ENCODE results near the gene CYBA. TPM values are rescaled to one million over a fixed set of nuclear protein-coding genes. Genes with fewer than 3 reads are reported as not detected.

CYBA gene
- total RNA-seq, 1 donor from 2014 or later, result 140 TPM

- no peaks in the 10 kb centered on the region for H3K9me3 Mint-ChIP-seq (ENCODE audit: unreplicated experiment)
- no peak for DNase-seq (ENCODE audit: low spot score)
- no peaks in the 10 kb centered on the region for H3K36me3 Mint-ChIP-seq (ENCODE audit: low read depth, unreplicated experiment)
- no peak overlapping the region for H3K27ac Mint-ChIP-seq (ENCODE audit: unreplicated experiment)
- H3K27me3 Mint-ChIP-seq (ENCODE audit: unreplicated experiment), result peaks cover 17% of the 10 kb centered on the region
- no peak for TF ChIP-seq CTCF (IDR thresholded peaks at IDR 0.05; ENCODE audit: unreplicated experiment)
- no peaks in the 10 kb centered on the region for H3K4me1 Mint-ChIP-seq (ENCODE audit: unreplicated experiment)
- no peak overlapping the region for H3K4me3 Mint-ChIP-seq (ENCODE audit: unreplicated experiment)
Observed at GRCh38 chr16:88687254-88687576, 36.4 kb upstream of the CYBA start.

- peak; percentile 83 for DNase-seq (ENCODE audit: low spot score)
- Mint-ChIP-seq H3K4me1 (ENCODE audit: unreplicated experiment) (no peaks in the 10 kb centered on the region), H3K27me3 (ENCODE audit: unreplicated experiment) (peaks cover 17% of the 10 kb centered on the region), H3K4me3 (ENCODE audit: unreplicated experiment) (no peak within 1 kb of the TSS), H3K27ac (ENCODE audit: unreplicated experiment) (no peak within 1 kb of the TSS), H3K36me3 (ENCODE audit: low read depth, unreplicated experiment) (no peaks in the 10 kb centered on the region), H3K9me3 (ENCODE audit: unreplicated experiment) (no peaks in the 10 kb centered on the region)
- no peak for TF ChIP-seq CTCF (IDR thresholded peaks at IDR 0.05; ENCODE audit: unreplicated experiment)
Observed at GRCh38 chr16:88686439-88687253, 35.8 kb upstream of the CYBA start, which contains the start of gene SNAI3. Gene SNAI3 (minus strand): TSS chr16:88686507. CDS start chr16:88686406, 101 bp downstream.

GRCh38 chr16:88686062-88686438 lies 35.2 kb upstream of the CYBA start:
- H3K27me3 Mint-ChIP-seq (ENCODE audit: unreplicated experiment), result peaks cover 17% of the 10 kb centered on the region
- no peaks in the 10 kb centered on the region for H3K36me3 Mint-ChIP-seq (ENCODE audit: low read depth, unreplicated experiment)
- peak; percentile 11 for DNase-seq (ENCODE audit: low spot score)
- no peak overlapping the region for H3K4me3 Mint-ChIP-seq (ENCODE audit: unreplicated experiment)
- H3K27ac Mint-ChIP-seq (ENCODE audit: unreplicated experiment), result no peak overlapping the region
- H3K9me3 Mint-ChIP-seq (ENCODE audit: unreplicated experiment), result no peaks in the 10 kb centered on the region
- H3K4me1 Mint-ChIP-seq (ENCODE audit: unreplicated experiment), result no peaks in the 10 kb centered on the region
- TF ChIP-seq CTCF (IDR thresholded peaks at IDR 0.05; ENCODE audit: unreplicated experiment), result no peak

- H3K4me1 Mint-ChIP-seq (ENCODE audit: unreplicated experiment), result no peaks in the 10 kb centered on the region
- H3K9me3 Mint-ChIP-seq (ENCODE audit: unreplicated experiment), result no peaks in the 10 kb centered on the region
- peaks cover 15% of the 10 kb centered on the region for H3K27me3 Mint-ChIP-seq (ENCODE audit: unreplicated experiment)
- H3K4me3 Mint-ChIP-seq (ENCODE audit: unreplicated experiment), result no peak overlapping the region
- TF ChIP-seq CTCF (IDR thresholded peaks at IDR 0.05; ENCODE audit: unreplicated experiment), result peak; percentile 45
- no peaks in the 10 kb centered on the region for H3K36me3 Mint-ChIP-seq (ENCODE audit: low read depth, unreplicated experiment)
- peak; percentile 54 for DNase-seq (ENCODE audit: low spot score)
- no peak overlapping the region for H3K27ac Mint-ChIP-seq (ENCODE audit: unreplicated experiment)
Observed at GRCh38 chr16:88685156-88686061, 34.6 kb upstream of the CYBA start.

All from endothelial cell (in vitro differentiated cells).